DOHH2 (cell line): Measurements from ENCODE around the gene EPB41L4B.

Source experiments
- H3F3A ChIP-seq: fragments of 200-600 bp; sonication (generic), shearing (Covaris generic); 2 replicates; pipeline ENCODE4 v1.6.0; 2016; ENCODE audit warnings: antibody characterized with exemption, mild to moderate bottlenecking; ENCODE audit not compliant: control insufficient read depth, insufficient read depth
- H3K27ac ChIP-seq: fragments of 200-600 bp; sonication (generic); 2 replicates; pipeline ENCODE4 v1.5.1; 2014; ENCODE audit warnings: low read depth, mild to moderate bottlenecking, low read length, moderate library complexity
- H3K27me3 ChIP-seq: fragments of 200-600 bp; sonication (generic); 2 replicates; pipeline ENCODE4 v1.6.1; 2014; ENCODE audit warnings: mild to moderate bottlenecking, low read length, mixed read lengths; ENCODE audit not compliant: control insufficient read depth
- H3K36me3 ChIP-seq: fragments of 200-600 bp; sonication (generic); 2 replicates; pipeline ENCODE4 v1.6.1; 2014; ENCODE audit warnings: mild to moderate bottlenecking, low read length, moderate library complexity, mixed read lengths; ENCODE audit not compliant: control insufficient read depth
- H3K4me1 ChIP-seq: fragments of 200-600 bp; sonication (generic); 2 replicates; pipeline ENCODE4 v1.6.1; 2014; ENCODE audit warnings: mild to moderate bottlenecking, low read length, mixed read lengths; ENCODE audit not compliant: control insufficient read depth
- H3K4me2 ChIP-seq: fragments of 200-600 bp; sonication (generic); 2 replicates; pipeline ENCODE4 v1.6.0; 2014; ENCODE audit warnings: mild to moderate bottlenecking, low read length, moderate library complexity
- H3K4me3 ChIP-seq: fragments of 200-600 bp; sonication (generic); 2 replicates; pipeline ENCODE4 v1.5.1; 2014; ENCODE audit warnings: mild to moderate bottlenecking, low read length, mixed read lengths
- H3K79me2 ChIP-seq: fragments of 200-600 bp; sonication (generic); 2 replicates; pipeline ENCODE4 v1.6.1; 2014; ENCODE audit warnings: mild to moderate bottlenecking, low read length, mixed read lengths; ENCODE audit not compliant: control insufficient read depth
- H3K9me2 ChIP-seq: fragments of 200-600 bp; sonication (generic); replicated peaks from 2 replicates; pipeline ENCODE4 v1.6.1; 2014; ENCODE audit warnings: mild to moderate bottlenecking, low read length, mixed read lengths; ENCODE audit not compliant: control insufficient read depth
- H3K9me3 ChIP-seq: fragments of 200-600 bp; sonication (generic); 2 replicates; pipeline ENCODE4 v1.6.1; 2014; ENCODE audit warnings: antibody characterized with exemption, low read length, mixed read lengths; ENCODE audit not compliant: control insufficient read depth, insufficient read depth
- H4K20me1 ChIP-seq: fragments of 200-600 bp; sonication (generic); 2 replicates; pipeline ENCODE4 v1.6.0; 2014; ENCODE audit warnings: low read depth, mild to moderate bottlenecking, antibody characterized with exemption, low read length, moderate library complexity; ENCODE audit not compliant: control insufficient read depth, insufficient read depth
- CTCF ChIP-seq: fragments of 200-600 bp; sonication (generic); IDR thresholded peaks from one replicate; pipeline ENCODE4 v1.5.1; 2014; ENCODE audit warnings: antibody characterized with exemption, mild to moderate bottlenecking, low read depth, low read length; ENCODE audit not compliant: poor library complexity, severe bottlenecking
- EZH2phosphoT487 ChIP-seq: fragments of 200-600 bp; sonication (generic); IDR thresholded peaks from 2 replicates; pipeline ENCODE4 v1.6.1; 2017; ENCODE audit warnings: borderline replicate concordance, mild to moderate bottlenecking, antibody characterized with exemption, low read length, moderate library complexity, mixed read lengths

EPB41L4B gene

GRCh38 chr9:109272745-109273144 lies 48.1 kb downstream of the EPB41L4B start:
- H3K9me3 ChIP-seq, result no peaks in the 10 kb centered on the region
- H3K27me3 ChIP-seq, result no peaks in the 10 kb centered on the region
- H3K4me3 ChIP-seq, result no peak overlapping the region
- no peak overlapping the region for H3K4me2 ChIP-seq
- no peaks in the 10 kb centered on the region for H4K20me1 ChIP-seq
- TF ChIP-seq EZH2phosphoT487, result no peak
- no peak for TF ChIP-seq CTCF
- no peaks in the 10 kb centered on the region for H3K4me1 ChIP-seq
- H3K9me2 ChIP-seq, result no peaks in the 10 kb centered on the region
- no peak overlapping the region for H3K27ac ChIP-seq
- no peaks in the 10 kb centered on the region for H3K36me3 ChIP-seq
- H3F3A ChIP-seq, result no peaks in the 10 kb centered on the region
- H3K79me2 ChIP-seq, result no peaks in the 10 kb centered on the region

GRCh38 chr9:109272045-109272444 lies 48.8 kb downstream of the EPB41L4B start:
- Histone ChIP-seq H3K27ac (no peak overlapping the region), H3K9me2 (no peaks in the 10 kb centered on the region), H3K36me3 (no peaks in the 10 kb centered on the region), H3K4me2 (no peak overlapping the region), H3F3A (no peaks in the 10 kb centered on the region), H3K27me3 (no peaks in the 10 kb centered on the region), H3K9me3 (no peaks in the 10 kb centered on the region), H4K20me1 (no peaks in the 10 kb centered on the region), H3K4me1 (no peaks in the 10 kb centered on the region), H3K79me2 (no peaks in the 10 kb centered on the region), H3K4me3 (no peak overlapping the region)
- no peak for TF ChIP-seq EZH2phosphoT487
- no peak for TF ChIP-seq CTCF

- Histone ChIP-seq H3K79me2 (no peaks in the 10 kb centered on the region), H3K27ac (no peak overlapping the region), H3K4me2 (no peak overlapping the region)
Observed at GRCh38 chr9:109270971-109271925, 49.6 kb downstream of the EPB41L4B start.

More at GRCh38 chr9:109270971-109271925, 49.6 kb downstream of the EPB41L4B start:
- no peaks in the 10 kb centered on the region for H4K20me1 ChIP-seq
- H3F3A ChIP-seq, result no peaks in the 10 kb centered on the region
- no peaks in the 10 kb centered on the region for H3K9me3 ChIP-seq
- no peaks in the 10 kb centered on the region for H3K27me3 ChIP-seq
- H3K4me3 ChIP-seq, result no peak overlapping the region
- H3K4me1 ChIP-seq, result no peaks in the 10 kb centered on the region
- no peaks in the 10 kb centered on the region for H3K36me3 ChIP-seq
- H3K9me2 ChIP-seq, result no peaks in the 10 kb centered on the region
- TF ChIP-seq CTCF (no peak), EZH2phosphoT487 (no peak)
